G401 (cell line): ENCODE measurements around the gene MYT1. TPM values are rescaled to one million over a fixed set of nuclear protein-coding genes. Genes with fewer than 3 reads are reported as not detected.

ENCODE experiments used
- DNase-seq: peaks from one replicate; pipeline ENCODE4 v3.0.0-alpha.2; 2015; ENCODE audit warnings: low spot score
- in situ Hi-C: cut with HindIII; loops from 2 replicates; pipeline ENCODE4 v1.10.0; 2016; ENCODE audit warnings: low sequenced_read_pairs, mixed read lengths
- total RNA-seq: library from RNA; depleted of rRNA; stranded (reverse); fragments of >200 nt; shearing (Covaris generic); gene quantifications from 2 replicates; pipeline ENCODE4 v1.2.3, GENCODE V29; 2014

Gene MYT1
- total RNA-seq, 1 experiment from 2014 or later: 0.20 TPM

- no peak for DNase-seq
- in situ Hi-C loops: no loop called here
Observed at GRCh38 chr20:64152906-64153305, 11.3 kb upstream of the MYT1 start.

GRCh38 chr20:64153410-64153809 lies 10.8 kb upstream of the MYT1 start:
- in situ Hi-C loops: no loop called here
- DNase-seq: no peak

DNA sequence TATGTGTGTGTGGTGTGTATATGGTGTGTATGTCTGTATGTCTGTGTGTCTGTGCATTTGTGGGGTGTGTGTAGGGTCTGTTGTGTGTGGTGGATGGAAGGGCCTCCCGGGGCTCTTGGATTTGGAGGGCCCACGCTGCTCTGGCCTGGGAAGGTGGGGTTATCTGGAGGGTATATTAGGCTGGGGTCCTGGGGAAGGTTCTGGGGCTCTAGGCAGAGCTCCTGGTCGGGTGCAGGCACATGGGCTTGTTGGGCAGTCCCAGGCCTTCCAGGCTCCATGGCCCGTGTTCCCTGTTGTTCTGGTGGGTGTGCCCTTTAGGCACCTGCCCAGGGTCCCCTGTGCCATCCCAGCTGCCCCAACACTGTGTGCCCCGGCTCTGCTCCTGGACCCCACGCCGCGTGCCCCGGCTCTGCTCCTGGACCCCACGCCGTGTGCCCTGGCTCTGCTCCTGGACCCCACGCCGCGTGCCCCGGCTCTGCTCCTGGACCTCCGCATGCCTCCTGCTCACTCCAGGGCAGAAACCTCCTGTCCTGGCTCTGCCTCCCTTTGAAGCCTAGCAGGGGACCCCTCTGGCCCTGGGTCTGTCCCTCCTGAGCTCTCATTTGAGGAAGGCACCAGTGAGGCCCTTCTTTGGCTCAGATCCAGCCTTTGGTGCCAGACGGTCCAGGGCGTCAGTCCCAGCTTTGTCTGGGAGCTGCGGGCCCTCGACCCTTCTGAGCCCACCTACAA lies 10.2 kb upstream of the MYT1 start:
- DNase-seq: no peak
- in situ Hi-C loops: no loop called here

DNA sequence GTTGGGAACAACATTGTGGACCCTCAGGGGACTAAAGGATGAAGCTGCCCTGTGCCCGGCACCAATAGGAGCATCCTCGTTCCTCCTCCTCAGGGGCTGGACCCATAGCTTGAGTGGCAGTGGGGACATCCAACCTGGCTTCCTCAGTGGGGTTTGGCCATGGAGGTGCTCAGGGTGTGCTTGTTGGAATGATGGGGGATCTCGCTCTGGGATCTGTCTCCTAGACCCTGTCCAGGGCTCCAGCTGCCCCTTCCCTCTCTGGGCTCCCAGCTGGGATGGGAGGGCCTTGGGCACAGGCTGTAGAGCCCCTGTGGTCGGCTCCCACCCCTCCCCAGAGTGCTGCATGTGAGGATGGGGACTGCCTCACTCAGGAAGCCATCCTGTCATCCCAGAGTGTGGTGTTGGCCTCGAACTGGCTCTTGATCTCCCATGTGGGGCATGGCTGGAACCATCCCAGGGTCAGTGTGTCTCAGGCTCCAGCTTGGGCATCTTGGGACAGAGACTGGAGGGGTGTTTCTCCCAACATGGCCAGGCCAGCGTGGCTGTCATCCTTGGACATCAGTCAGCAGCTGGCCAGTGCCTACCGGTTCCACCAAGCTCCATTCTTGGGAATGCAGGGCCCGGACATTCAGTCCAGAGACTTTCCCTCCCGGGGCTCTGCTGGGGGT lies 9.5 kb upstream of the MYT1 start:
- no peak for DNase-seq
- in situ Hi-C loops: no loop called here

DNA sequence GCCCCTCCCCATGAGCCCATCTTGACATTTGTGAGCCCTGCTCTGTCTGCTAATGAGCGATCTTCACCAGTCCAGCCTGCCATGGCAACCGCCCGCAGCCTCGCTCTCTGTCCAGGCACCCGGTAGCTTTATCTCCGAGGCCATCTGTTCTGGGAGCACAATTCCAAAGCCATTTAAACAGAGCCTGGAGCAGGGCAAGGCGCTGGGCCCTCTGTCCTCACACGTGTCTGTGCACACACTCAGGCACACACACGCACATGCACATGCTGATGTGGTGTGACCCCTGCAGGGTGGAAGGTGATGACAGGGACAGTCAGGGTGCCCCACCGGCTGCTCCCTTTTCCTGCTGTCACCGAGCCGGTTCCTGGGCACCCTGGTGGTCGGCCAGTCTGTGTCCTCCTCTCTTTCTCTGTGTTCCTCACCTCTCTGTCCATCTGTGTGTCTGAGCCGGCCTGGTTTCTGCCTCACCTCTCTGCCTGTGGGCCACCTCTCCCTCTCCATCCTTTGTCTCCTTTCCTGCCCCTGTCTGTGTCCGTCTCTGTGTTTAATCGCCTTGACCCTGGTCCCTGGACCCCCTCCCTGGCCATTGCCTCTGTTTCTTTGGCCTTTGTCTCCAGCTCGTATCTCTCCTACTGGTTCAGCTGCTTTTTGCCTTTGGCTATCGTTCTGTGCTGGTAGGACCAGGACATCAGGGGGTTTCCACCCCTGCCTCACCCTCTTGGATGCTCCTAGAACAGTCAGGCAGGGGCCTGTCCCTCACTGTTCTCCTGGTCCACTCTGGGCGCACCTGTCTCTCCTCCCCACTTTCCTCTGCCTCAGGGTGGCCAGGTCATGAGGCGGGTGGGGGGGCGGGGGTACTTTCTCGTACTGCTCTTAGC lies 8.8 kb upstream of the MYT1 start:
- in situ Hi-C loops: no loop called here
- peak; percentile 93 for DNase-seq

- no peak for DNase-seq
Observed at GRCh38 chr20:64156136-64156885, 7.9 kb upstream of the MYT1 start.

GRCh38 chr20:64156886-64157875 lies 7.1 kb upstream of the MYT1 start:
- in situ Hi-C loops: no loop called here
- no peak for DNase-seq

More at GRCh38 chr20:64156136-64156885, 7.9 kb upstream of the MYT1 start:
- in situ Hi-C loops: no loop called here

DNA sequence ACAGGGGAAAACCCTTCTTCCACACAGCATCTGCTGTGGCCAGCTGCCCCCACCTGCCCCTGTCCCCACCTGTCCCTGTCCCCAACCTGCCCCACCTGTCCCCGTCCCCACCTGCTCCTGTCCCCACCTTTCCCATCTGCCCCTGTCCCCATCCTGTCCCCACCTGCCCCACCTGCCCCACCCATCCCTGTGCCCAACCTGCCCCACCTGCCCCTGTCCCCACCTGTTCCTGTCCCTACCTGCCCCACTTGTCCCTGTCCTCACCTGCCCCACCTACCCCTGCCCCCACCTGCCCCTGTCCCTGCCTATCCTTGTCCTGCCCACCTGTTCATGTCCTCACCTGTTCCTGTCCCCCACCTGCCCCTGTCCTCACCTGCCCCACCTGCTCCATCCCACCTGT lies 6.4 kb upstream of the MYT1 start:
- no peak for DNase-seq
- in situ Hi-C loops: no loop called here

DNA sequence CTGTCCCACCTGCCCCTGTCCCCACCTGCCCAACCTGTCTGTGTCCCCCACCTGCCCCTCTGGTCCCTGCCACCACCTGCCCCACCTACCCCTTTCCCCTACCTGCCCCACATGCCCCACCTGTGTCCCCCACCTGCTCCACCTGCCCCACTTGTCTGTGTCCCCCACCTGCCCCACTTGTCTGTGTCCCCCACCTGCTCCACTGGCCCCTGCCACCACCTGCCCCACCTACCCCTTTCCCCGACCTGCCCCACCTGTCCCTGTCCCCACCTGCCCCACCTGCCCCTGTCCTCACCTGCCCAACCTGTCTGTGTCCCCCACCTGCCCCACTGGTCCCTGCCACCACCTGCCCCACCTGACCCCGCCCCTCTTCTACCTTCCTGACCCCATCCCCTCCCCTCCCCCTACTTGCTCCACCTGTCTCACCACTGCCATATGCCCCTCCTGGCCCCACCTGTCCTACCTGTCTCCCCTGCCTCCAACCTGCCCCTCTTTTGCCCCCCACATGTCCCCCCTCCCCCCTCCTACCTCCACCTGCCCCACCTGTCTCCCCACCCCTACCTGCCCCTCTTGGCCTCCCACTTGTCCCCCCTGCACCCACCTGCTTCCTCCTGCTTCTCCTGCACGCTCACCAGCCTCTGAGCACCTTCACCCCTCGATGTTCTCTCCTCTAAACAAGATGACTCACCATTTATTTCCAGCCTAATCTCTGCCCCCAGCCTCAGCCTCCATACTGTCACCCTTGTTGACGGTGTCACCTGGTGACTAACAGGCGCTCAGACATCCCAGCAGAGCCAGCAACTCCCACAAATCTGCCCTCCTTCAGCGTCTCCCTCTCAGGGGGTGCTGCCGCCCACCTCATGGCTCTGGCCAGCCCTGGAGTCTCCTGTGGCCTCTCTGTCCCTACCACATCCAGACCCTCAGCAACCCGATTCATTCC lies 5.6 kb upstream of the MYT1 start:
- in situ Hi-C loops: no loop called here
- DNase-seq: no peak

- no peak for DNase-seq
- in situ Hi-C loops: no loop called here
Observed at GRCh38 chr20:64159286-64159680, 5.0 kb upstream of the MYT1 start.

DNA sequence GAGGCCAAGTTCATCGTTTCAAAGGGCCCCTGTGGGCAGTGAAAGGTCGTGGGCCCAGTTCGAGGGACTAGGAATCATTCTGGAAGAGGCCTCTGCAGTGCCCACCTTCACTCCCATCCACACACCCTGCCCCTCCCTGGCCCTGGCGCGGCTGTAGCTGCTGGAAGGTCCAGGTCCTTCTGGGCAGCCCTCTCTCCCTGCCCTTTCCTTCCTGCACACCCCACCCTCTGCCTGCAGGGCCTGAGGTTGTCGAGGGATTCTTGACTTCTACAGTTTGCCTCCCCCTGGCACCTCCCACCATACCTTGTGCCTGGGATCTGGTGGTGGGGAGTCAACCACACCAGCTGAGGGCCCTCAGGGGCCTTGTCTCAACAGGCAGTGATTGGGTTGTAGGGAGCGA lies 4.5 kb upstream of the MYT1 start:
- in situ Hi-C loops: no loop called here
- DNase-seq: no peak

GRCh38 chr20:64160118-64160517 lies 4.1 kb upstream of the MYT1 start:
- in situ Hi-C loops: no loop called here
- no peak for DNase-seq

DNA sequence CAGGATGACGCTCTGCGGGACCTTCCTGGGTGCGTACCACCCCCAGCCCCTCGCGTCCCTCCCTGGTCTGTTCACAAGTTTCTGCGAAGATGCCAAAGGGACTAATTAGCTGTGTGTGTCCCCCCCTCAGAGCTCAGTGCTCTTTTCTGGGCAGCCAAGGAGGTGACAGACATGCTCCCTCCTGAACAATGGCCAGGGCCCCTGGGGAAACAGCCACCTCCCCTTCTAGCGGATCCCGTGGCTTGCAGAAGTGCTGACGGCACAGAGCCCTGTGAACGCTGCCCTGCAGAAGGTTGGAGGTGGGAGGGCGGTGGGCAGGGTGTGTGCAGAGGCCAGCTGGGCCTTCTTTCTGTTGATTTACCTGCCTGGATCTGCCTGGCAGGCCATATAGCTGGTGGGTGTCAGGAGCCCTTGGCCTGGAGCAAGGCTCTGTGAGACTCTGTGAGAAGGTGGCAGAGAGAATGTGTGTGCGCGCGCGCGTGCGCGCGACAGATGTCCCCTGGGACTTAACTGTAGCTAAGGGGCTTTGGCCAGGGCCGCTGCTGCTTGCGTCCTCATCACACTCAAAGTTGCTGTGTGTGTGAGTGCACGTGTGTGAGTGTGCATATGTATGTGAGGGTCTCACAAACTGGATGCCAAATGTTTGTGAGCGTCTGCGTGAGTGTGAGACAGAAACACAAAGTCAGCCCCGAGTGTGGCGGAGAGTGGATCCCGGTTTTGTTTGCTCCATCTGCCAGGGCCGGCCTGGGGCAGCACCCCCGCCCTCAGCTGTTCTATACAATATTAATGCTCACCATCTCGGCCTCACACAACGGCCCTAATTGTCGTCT lies 3.5 kb upstream of the MYT1 start:
- in situ Hi-C loops: no loop called here
- no peak for DNase-seq

GRCh38 chr20:64161356-64162238 lies 2.7 kb upstream of the MYT1 start:
- in situ Hi-C loops: no loop called here
- no peak for DNase-seq

GRCh38 chr20:64162239-64162910 lies 1.9 kb upstream of the MYT1 start:
- in situ Hi-C loops: no loop called here
- DNase-seq: no peak
